ENCODE results near the gene RWDD4.

RWDD4 gene

DNA sequence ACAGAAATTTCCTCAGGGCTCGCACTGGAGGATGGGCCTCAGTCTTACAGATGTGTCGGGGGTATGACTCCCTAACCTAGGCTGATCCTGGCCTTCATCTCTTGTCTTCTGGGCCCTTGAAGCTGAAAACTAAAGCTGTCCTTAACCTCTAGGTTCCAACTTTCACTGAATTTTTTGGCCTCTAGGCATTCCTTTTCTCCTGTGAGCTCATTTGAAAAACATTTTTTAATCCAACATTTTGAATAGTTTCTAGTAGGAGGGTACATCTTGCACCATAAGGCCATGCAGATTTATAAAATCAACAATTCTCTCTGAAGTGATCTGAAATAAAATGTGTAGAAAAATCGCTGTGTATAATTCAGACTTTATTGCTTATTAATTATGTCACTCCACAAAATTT is 19.7 kb downstream of the RWDD4 start:
- no peak for DNase-seq (ENCODE audit: low read depth)
- TF ChIP-seq MYC (IDR thresholded peaks at IDR 0.05; ENCODE audit: low read depth, low read length) (no peak), POLR2A (IDR thresholded peaks at IDR 0.05; ENCODE audit: extremely low read depth, insufficient read length) (no peak)
- TF ChIP-seq, protein P1, sequence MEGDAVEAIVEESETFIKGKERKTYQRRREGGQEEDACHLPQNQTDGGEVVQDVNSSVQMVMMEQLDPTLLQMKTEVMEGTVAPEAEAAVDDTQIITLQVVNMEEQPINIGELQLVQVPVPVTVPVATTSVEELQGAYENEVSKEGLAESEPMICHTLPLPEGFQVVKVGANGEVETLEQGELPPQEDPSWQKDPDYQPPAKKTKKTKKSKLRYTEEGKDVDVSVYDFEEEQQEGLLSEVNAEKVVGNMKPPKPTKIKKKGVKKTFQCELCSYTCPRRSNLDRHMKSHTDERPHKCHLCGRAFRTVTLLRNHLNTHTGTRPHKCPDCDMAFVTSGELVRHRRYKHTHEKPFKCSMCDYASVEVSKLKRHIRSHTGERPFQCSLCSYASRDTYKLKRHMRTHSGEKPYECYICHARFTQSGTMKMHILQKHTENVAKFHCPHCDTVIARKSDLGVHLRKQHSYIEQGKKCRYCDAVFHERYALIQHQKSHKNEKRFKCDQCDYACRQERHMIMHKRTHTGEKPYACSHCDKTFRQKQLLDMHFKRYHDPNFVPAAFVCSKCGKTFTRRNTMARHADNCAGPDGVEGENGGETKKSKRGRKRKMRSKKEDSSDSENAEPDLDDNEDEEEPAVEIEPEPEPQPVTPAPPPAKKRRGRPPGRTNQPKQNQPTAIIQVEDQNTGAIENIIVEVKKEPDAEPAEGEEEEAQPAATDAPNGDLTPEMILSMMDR (IDR thresholded peaks at IDR 0.05; ENCODE audit: low read depth, low read length) = no peak
- TF ChIP-seq, protein P2, sequence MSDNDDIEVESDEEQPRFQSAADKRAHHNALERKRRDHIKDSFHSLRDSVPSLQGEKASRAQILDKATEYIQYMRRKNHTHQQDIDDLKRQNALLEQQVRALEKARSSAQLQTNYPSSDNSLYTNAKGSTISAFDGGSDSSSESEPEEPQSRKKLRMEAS (IDR thresholded peaks at IDR 0.05; ENCODE audit: low read depth, low read length) = no peak
- no peak overlapping the region for H3K4me3 ChIP-seq (ENCODE audit: low read depth, low read length)

DNA sequence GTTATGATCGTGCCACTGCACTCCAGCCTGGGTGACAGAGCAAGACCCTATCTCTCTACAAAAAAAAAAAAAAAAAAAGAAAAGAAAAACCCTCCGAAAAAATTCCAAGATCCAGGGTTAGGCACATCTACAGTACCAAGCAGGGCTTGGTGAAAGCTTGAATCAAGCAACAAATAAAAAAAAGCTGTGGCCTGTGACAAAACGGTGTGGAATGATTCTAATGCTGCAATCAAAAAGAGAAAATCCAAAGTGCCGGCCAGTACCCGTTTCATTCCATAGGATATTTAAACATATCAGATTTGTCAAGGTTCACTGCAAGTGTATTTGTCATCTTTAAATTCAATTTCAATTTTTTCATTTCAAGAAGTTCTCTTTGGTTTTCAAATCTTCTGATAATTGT is 20.5 kb downstream of the RWDD4 start:
- H3K4me3 ChIP-seq (ENCODE audit: low read depth, low read length) = no peak overlapping the region
- DNase-seq (ENCODE audit: low read depth) = no peak

DNA sequence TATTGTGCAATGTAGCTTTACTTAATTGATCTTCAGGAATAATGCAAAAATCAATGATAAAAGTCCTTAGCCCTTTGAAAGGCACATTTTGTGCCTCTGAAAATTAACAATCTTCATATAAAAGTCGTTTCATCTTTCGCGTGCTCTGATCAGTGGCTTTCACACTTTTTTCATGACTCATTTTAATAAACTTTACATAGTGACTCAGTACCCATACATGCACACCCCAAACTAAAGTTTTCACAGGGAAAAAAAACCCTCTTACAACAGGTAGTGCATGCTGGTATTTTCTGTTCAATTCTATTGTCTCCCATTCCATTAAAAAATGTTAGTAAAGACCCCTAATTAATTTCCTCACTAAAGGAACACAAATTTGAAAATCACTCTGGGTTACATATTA is 21.5 kb downstream of the RWDD4 start:
- TF ChIP-seq, protein P1 (IDR thresholded peaks at IDR 0.05; ENCODE audit: low read depth, low read length) = no peak
- TF ChIP-seq POLR2A (IDR thresholded peaks at IDR 0.05; ENCODE audit: extremely low read depth, insufficient read length) = no peak
- TF ChIP-seq, protein P2 (IDR thresholded peaks at IDR 0.05; ENCODE audit: low read depth, low read length) = no peak
- H3K4me3 ChIP-seq (ENCODE audit: low read depth, low read length) = no peak overlapping the region
- DNase-seq (ENCODE audit: low read depth) = no peak

More for the DNA sequence above, 20.5 kb downstream of the RWDD4 start:
- TF ChIP-seq POLR2A (IDR thresholded peaks at IDR 0.05; ENCODE audit: extremely low read depth, insufficient read length) (no peak), MYC (IDR thresholded peaks at IDR 0.05; ENCODE audit: low read depth, low read length) (no peak)
- TF ChIP-seq, protein P1 (IDR thresholded peaks at IDR 0.05; ENCODE audit: low read depth, low read length) = no peak

DNA sequence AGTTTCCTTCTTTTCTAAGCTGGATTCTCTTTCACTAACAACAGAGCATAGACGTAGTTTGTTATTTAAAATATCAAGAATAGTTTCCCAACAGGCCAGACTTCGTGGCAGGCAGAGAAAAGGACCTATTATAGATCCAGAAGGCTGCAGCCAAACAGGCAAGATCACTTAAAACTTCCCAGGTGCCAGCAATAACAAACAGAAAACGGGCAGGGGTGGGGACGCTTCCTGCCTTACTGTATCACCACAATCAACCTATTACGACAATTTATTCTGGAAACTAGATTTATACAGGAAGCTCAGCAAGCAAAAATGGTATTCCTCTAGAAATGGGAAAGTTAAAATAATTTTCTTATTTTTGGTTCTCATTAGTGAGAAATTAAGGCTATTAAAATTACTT is 22.1 kb downstream of the RWDD4 start:
- TF ChIP-seq, protein P2 (IDR thresholded peaks at IDR 0.05; ENCODE audit: low read depth, low read length) = no peak
- TF ChIP-seq, protein P1 (IDR thresholded peaks at IDR 0.05; ENCODE audit: low read depth, low read length) = no peak
- TF ChIP-seq POLR2A (IDR thresholded peaks at IDR 0.05; ENCODE audit: extremely low read depth, insufficient read length) (no peak), MYC (IDR thresholded peaks at IDR 0.05; ENCODE audit: low read depth, low read length) (no peak)
- H3K4me3 ChIP-seq (ENCODE audit: low read depth, low read length) = no peak overlapping the region
- DNase-seq (ENCODE audit: low read depth) = no peak

DNA sequence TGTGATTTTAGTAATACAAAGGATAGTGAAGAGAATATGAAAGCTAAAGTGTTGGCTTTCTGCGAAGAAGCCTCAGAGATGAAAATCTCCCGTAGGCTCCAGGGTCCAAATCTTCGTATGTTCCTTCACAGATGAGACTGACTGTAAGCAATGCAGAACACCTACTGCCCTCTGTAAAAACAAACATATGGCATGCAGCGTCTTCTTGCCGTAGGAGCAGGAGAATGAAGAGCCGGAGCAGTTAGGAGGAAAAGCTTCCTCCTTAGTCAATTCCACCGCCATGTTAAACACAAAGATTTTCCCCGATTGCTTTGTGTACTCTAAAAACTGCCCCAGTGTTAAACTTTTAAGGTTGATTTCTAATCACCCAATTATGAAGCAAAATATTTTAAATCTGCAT is 22.5 kb downstream of the RWDD4 start:
- no peak overlapping the region for H3K4me3 ChIP-seq (ENCODE audit: low read depth, low read length)
- no peak for DNase-seq (ENCODE audit: low read depth)
- TF ChIP-seq, protein P2 (IDR thresholded peaks at IDR 0.05; ENCODE audit: low read depth, low read length) = no peak
- TF ChIP-seq MYC (IDR thresholded peaks at IDR 0.05; ENCODE audit: low read depth, low read length) (no peak), POLR2A (IDR thresholded peaks at IDR 0.05; ENCODE audit: extremely low read depth, insufficient read length) (no peak)
- TF ChIP-seq, protein P1 (IDR thresholded peaks at IDR 0.05; ENCODE audit: low read depth, low read length) = no peak

DNA sequence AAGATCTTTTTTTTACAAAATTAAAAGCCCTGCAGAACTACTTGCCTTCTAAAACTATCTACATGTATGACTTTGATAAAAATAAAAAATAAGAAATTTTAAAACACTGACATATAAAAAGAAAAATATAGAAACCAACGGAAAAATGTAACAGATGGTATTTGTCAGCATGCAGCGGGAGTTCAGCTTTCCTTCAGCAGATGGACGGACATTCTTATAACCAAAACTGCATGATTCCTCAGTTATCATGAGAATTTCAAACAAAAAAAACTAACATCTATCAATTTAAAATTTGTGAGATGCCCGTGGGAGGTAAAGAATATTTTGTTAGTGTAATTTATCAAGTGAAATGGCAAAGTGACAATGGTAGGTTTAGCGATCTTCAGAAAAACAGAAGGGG is 23.2 kb downstream of the RWDD4 start:
- TF ChIP-seq, protein P2 (IDR thresholded peaks at IDR 0.05; ENCODE audit: low read depth, low read length) = no peak
- TF ChIP-seq, protein P1 (IDR thresholded peaks at IDR 0.05; ENCODE audit: low read depth, low read length) = no peak
- TF ChIP-seq POLR2A (IDR thresholded peaks at IDR 0.05; ENCODE audit: extremely low read depth, insufficient read length) (no peak), MYC (IDR thresholded peaks at IDR 0.05; ENCODE audit: low read depth, low read length) (no peak)
- H3K4me3 ChIP-seq (ENCODE audit: low read depth, low read length) = no peak overlapping the region
- no peak for DNase-seq (ENCODE audit: low read depth)
